Measurements from ENCODE around the gene TAS2R16. TPM values are rescaled to one million over a fixed set of nuclear protein-coding genes. Genes with fewer than 3 reads are reported as not detected.
A peak's percentile ranks its signal among the peaks of the same experiment; 100 is the strongest.

The TAS2R16 gene
- total RNA-seq, 1 donor from 2014 or later: not detected

- peaks cover 2% of the 10 kb centered on the region for H3K27me3 Mint-ChIP-seq (ENCODE audit: unreplicated experiment)
- H3K4me3 Mint-ChIP-seq (ENCODE audit: unreplicated experiment): no peak overlapping the region
- TF ChIP-seq, protein P1, sequence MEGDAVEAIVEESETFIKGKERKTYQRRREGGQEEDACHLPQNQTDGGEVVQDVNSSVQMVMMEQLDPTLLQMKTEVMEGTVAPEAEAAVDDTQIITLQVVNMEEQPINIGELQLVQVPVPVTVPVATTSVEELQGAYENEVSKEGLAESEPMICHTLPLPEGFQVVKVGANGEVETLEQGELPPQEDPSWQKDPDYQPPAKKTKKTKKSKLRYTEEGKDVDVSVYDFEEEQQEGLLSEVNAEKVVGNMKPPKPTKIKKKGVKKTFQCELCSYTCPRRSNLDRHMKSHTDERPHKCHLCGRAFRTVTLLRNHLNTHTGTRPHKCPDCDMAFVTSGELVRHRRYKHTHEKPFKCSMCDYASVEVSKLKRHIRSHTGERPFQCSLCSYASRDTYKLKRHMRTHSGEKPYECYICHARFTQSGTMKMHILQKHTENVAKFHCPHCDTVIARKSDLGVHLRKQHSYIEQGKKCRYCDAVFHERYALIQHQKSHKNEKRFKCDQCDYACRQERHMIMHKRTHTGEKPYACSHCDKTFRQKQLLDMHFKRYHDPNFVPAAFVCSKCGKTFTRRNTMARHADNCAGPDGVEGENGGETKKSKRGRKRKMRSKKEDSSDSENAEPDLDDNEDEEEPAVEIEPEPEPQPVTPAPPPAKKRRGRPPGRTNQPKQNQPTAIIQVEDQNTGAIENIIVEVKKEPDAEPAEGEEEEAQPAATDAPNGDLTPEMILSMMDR (IDR thresholded peaks at IDR 0.05; ENCODE audit: partially characterized antibody, unreplicated experiment): no peak
- H3K9me3 Mint-ChIP-seq (ENCODE audit: unreplicated experiment): peaks cover 4% of the 10 kb centered on the region
- H3K27ac Mint-ChIP-seq (ENCODE audit: unreplicated experiment): no peak overlapping the region
- DNase-seq: no peak
- peaks cover 4% of the 10 kb centered on the region for H3K36me3 Mint-ChIP-seq (ENCODE audit: unreplicated experiment)
- H3K4me1 Mint-ChIP-seq (ENCODE audit: low read depth, unreplicated experiment): no peaks in the 10 kb centered on the region
Measured at GRCh38 chr7:123022576-123022975, 27.1 kb upstream of the TAS2R16 start.

- no peaks in the 10 kb centered on the region for H3K36me3 Mint-ChIP-seq (ENCODE audit: unreplicated experiment)
Measured at GRCh38 chr7:123012435-123012834, 16.9 kb upstream of the TAS2R16 start.

GRCh38 chr7:123011766-123012369 is 16.4 kb upstream of the TAS2R16 start:
- TF ChIP-seq, protein P1 (IDR thresholded peaks at IDR 0.05; ENCODE audit: partially characterized antibody, unreplicated experiment): no peak
- Mint-ChIP-seq H3K9me3 (ENCODE audit: unreplicated experiment) (no peaks in the 10 kb centered on the region), H3K36me3 (ENCODE audit: unreplicated experiment) (no peaks in the 10 kb centered on the region), H3K4me1 (ENCODE audit: low read depth, unreplicated experiment) (no peaks in the 10 kb centered on the region), H3K27ac (ENCODE audit: unreplicated experiment) (no peak overlapping the region), H3K27me3 (ENCODE audit: unreplicated experiment) (no peaks in the 10 kb centered on the region), H3K4me3 (ENCODE audit: unreplicated experiment) (no peak overlapping the region)
- DNase-seq: no peak

More at GRCh38 chr7:123012435-123012834, 16.9 kb upstream of the TAS2R16 start:
- TF ChIP-seq, protein P1 (IDR thresholded peaks at IDR 0.05; ENCODE audit: partially characterized antibody, unreplicated experiment): no peak
- DNase-seq: no peak
- no peak overlapping the region for H3K27ac Mint-ChIP-seq (ENCODE audit: unreplicated experiment)
- H3K9me3 Mint-ChIP-seq (ENCODE audit: unreplicated experiment): no peaks in the 10 kb centered on the region
- no peak overlapping the region for H3K4me3 Mint-ChIP-seq (ENCODE audit: unreplicated experiment)
- H3K27me3 Mint-ChIP-seq (ENCODE audit: unreplicated experiment): no peaks in the 10 kb centered on the region
- H3K4me1 Mint-ChIP-seq (ENCODE audit: low read depth, unreplicated experiment): no peaks in the 10 kb centered on the region

- H3K9me3 Mint-ChIP-seq (ENCODE audit: unreplicated experiment): no peaks in the 10 kb centered on the region
- peaks cover 2% of the 10 kb centered on the region for H3K4me1 Mint-ChIP-seq (ENCODE audit: low read depth, unreplicated experiment)
- H3K27me3 Mint-ChIP-seq (ENCODE audit: unreplicated experiment): peaks cover 3% of the 10 kb centered on the region
- TF ChIP-seq, protein P1 (IDR thresholded peaks at IDR 0.05; ENCODE audit: partially characterized antibody, unreplicated experiment): no peak
- H3K36me3 Mint-ChIP-seq (ENCODE audit: unreplicated experiment): no peaks in the 10 kb centered on the region
- no peak overlapping the region for H3K27ac Mint-ChIP-seq (ENCODE audit: unreplicated experiment)
- no peak for DNase-seq
- H3K4me3 Mint-ChIP-seq (ENCODE audit: unreplicated experiment): no peak overlapping the region
Measured at GRCh38 chr7:123004931-123005330, 9.4 kb upstream of the TAS2R16 start.

DNA sequence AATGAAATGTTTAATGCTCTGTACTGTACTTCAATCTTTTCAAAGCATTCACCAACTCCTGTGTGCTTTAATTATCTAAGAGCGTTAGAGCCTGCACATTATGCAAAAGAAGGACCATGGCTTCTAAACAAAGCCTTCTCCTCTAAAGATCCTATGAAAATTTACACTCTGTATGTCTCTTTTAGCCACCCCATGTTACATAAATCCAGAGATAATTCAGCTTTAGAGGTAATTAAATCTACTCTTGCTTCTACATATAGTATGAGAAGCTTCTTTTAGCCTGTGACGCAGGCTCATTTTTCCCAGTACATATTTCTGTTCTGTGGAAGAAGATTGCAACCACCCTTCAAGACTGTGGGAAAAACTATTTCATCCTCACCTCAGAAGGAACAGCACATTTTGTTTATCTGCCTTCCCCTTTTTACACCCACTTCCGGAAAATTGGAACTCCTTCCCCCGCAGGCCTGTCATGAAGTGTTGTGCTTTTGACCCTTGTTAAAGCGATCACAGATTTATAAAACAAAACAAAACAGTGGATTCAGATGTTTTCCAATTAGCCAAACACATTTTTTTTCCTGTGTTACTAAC is 8.1 kb upstream of the TAS2R16 start:
- Mint-ChIP-seq H3K36me3 (ENCODE audit: unreplicated experiment) (no peaks in the 10 kb centered on the region), H3K4me3 (ENCODE audit: unreplicated experiment) (no peak overlapping the region), H3K27ac (ENCODE audit: unreplicated experiment) (peak overlapping the region; percentile 33), H3K4me1 (ENCODE audit: low read depth, unreplicated experiment) (peaks cover 2% of the 10 kb centered on the region), H3K27me3 (ENCODE audit: unreplicated experiment) (peaks cover 3% of the 10 kb centered on the region), H3K9me3 (ENCODE audit: unreplicated experiment) (no peaks in the 10 kb centered on the region)
- DNase-seq: no peak
- TF ChIP-seq, protein P1 (IDR thresholded peaks at IDR 0.05; ENCODE audit: partially characterized antibody, unreplicated experiment): no peak

Measured in glutamatergic neuron (in vitro differentiated cells).